HepG2 (cell line): ENCODE data around the gene TAF11. TPM values are rescaled to one million over a fixed set of nuclear protein-coding genes. Genes with fewer than 3 reads are reported as not detected.
A peak's percentile ranks its signal among the peaks of the same experiment; 100 is the strongest.

Source experiments
- AFF4 ChIP-seq: sonication (generic); formaldehyde crosslinking; IDR thresholded peaks from 2 replicates; pipeline ENCODE4 v1.4.0; 2020; ENCODE audit warnings: missing genetic modification reagents
- AGO2 ChIP-seq: fragments of 200-400 bp; formaldehyde crosslinking; optimal IDR thresholded peaks from 2 replicates; pipeline ENCODE3; 2017; ENCODE audit warnings: mild to moderate bottlenecking, low read depth, low read length, moderate library complexity
- ARID4A ChIP-seq: sonication (generic); formaldehyde crosslinking; IDR thresholded peaks from 2 replicates; pipeline ENCODE4 v1.5.0; 2020; ENCODE audit warnings: mild to moderate bottlenecking, missing genetic modification reagents, borderline replicate concordance
- ATF7 ChIP-seq, 2 experiments: fragments of 450-650 bp in 1 of 2; sonication (generic) in 1 of 2; formaldehyde crosslinking in 1 of 2; IDR thresholded peaks; 2 replicates each; pipeline versions ENCODE4 v1.4.0 to v1.6.1; 2016 to 2020; ENCODE audit warnings: antibody characterized with exemption in 1 of 2, mild to moderate bottlenecking in 1 of 2, missing genetic modification reagents in 1 of 2
- HOMEZ ChIP-seq: IDR thresholded peaks from 2 replicates; pipeline ENCODE4 v1.6.1; 2016; ENCODE audit warnings: low read depth
- HOXD1 ChIP-seq: sonication (generic); formaldehyde crosslinking; IDR thresholded peaks from 2 replicates; pipeline ENCODE4 v1.5.0; 2020; ENCODE audit warnings: missing genetic modification reagents
- JUN ChIP-seq: sonication (generic); formaldehyde crosslinking; IDR thresholded peaks from 2 replicates; pipeline ENCODE4 v1.4.0; 2020; ENCODE audit warnings: mild to moderate bottlenecking, missing genetic modification reagents
- MLX ChIP-seq: IDR thresholded peaks from 2 replicates; pipeline ENCODE4 v1.6.1; 2016
- SKI ChIP-seq: fragments of 450-650 bp; IDR thresholded peaks from one replicate; pipeline ENCODE4 v1.6.1; 2018; ENCODE audit warnings: mild to moderate bottlenecking; ENCODE audit not compliant: partially characterized antibody
- SMARCC2 ChIP-seq: fragments of 450-650 bp; IDR thresholded peaks from 2 replicates; pipeline ENCODE4 v1.6.1; 2017; ENCODE audit warnings: antibody characterized with exemption, mild to moderate bottlenecking
- SOX13 ChIP-seq, 3 experiments: fragments of 450-650 bp in 1 of 3; sonication (generic) in 1 of 3; formaldehyde crosslinking in 1 of 3; IDR thresholded peaks in 2 of 3; conservative IDR thresholded peaks in 1 of 3; 2 replicates each; pipeline versions ENCODE4 v1.5.0 to v1.6.1; 2016 to 2020; ENCODE audit warnings: antibody characterized with exemption in 1 of 3, mild to moderate bottlenecking in 1 of 3, missing compliant biosample characterization in 1 of 3, missing genetic modification reagents in 1 of 3, moderate library complexity in 1 of 3
- TIGD3 ChIP-seq: sonication (generic); formaldehyde crosslinking; IDR thresholded peaks from 2 replicates; pipeline ENCODE4 v1.5.1; 2020; ENCODE audit warnings: mild to moderate bottlenecking, missing genetic modification reagents, borderline replicate concordance
- ZNF552 ChIP-seq: sonication (generic); formaldehyde crosslinking; IDR thresholded peaks from 2 replicates; pipeline ENCODE4 v1.9.0; 2022; ENCODE audit warnings: missing genetic modification reagents, mild to moderate bottlenecking, borderline replicate concordance
- polyA plus RNA-seq, 8 experiments: library from polyadenylated mRNA; depleted of rRNA in 3 of 8; stranded (reverse) in 7 of 8; unstranded in 1 of 8; fragments of >200 nt; fragmentation: Illumina TruSeq in 4 of 8; extraction: Trizol in 4 of 8; gene quantifications; 2 replicates each; pipeline versions ENCODE4 v1.2.1 to v1.2.3, GENCODE V29; 2011 to 2016; ENCODE audit warnings: low read depth in 4 of 8, missing spikeins in 1 of 8, mixed read lengths in 1 of 8; ENCODE audit not compliant: insufficient read depth in 1 of 8
- total RNA-seq, 5 experiments: library from RNA; depleted of rRNA; stranded (reverse); fragments of >200 nt; fragmentation: Illumina TruSeq; extraction: Trizol; gene quantifications; 2 replicates each; pipeline ENCODE4 v1.2.3, GENCODE V29; 2016; ENCODE audit warnings: low read depth in 1 of 5

Gene TAF11
- total and polyA plus RNA-seq, 2 of the 13 experiments (the other 11 are each of a cell fraction or from before 2014, with no cell fraction given) = 35.4 to 73.6 TPM

GRCh38 chr6:34888874-34889555, 1.2 kb upstream of the TAF11 start, which contains the start of gene ANKS1A (continued):
- TF ChIP-seq TIGD3 (CRISPR knock-in tag) (0 out of 2 replicates have a peak, but pooled peaks have one; percentile 49), SKI (no peak), MLX (CRISPR knock-in tag) (no peak), SMARCC2 (no peak), HOMEZ (CRISPR knock-in tag) (0 out of 2 replicates have a peak, but pooled peaks have one; percentile 20), ZNF552 (CRISPR knock-in tag) (0 out of 2 replicates have a peak, but pooled peaks have one; percentile 55), AGO2 (peak; percentile 43), JUN (CRISPR knock-in tag) (peak; percentile 67; the same call in 1 of the 2 replicates), ATF7 (IDR thresholded peaks at IDR 0.05) (no peak), ATF7 (CRISPR knock-in tag; IDR thresholded peaks at IDR 0.05) (peak; percentile 45; the same call in 1 of the 2 replicates), AFF4 (no peak), HOXD1 (CRISPR knock-in tag) (peak; percentile 12; the same call in 1 of the 2 replicates), ARID4A (CRISPR knock-in tag) (peak; percentile 94), SOX13 (IDR thresholded peaks at IDR 0.05) (no peak), SOX13 (CRISPR knock-in tag; conservative IDR thresholded peaks at IDR 0.05 in 1 of 2, IDR thresholded peaks at IDR 0.05 in 1 of 2) (0 out of 4 replicates have a peak, but pooled peaks of 1 of the 2 experiments have one; percentile 24)
